ENCODE results near the gene MTG2.

Gene MTG2

DNA sequence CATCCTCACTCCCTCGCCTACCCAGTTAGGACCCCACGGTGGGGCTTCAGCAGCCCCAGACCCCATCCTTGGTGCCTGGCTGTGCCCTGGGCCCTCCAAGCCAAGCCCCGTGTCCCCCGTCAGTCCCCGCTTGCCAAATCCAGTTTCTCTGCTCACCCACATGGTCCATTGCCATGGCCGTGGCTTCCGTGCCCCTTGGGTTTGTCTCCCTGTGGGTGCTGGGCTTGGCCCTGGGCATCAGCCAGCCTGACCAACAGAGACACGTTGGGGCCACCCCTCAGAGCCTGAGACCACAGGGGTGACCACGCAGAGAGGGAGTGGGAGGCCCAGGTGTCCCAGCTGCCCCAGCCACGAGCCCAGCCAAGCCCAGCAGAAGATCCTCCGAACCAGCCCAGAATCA is 31.6 kb upstream of the MTG2 start:
- Mint-ChIP-seq H3K27ac (no peak overlapping the region), H3K36me3 (peaks cover 27% of the 10 kb centered on the region), H3K4me3 (no peak overlapping the region), H3K9me3 (peaks cover 15% of the 10 kb centered on the region), H3K27me3 (no peaks in the 10 kb centered on the region), H3K4me1 (peaks cover 6% of the 10 kb centered on the region)
- DNase-seq: no peak
- CTCF ChIA-PET: no interaction called here

- CTCF ChIA-PET: no interaction called here
- Mint-ChIP-seq H3K4me3 (no peak overlapping the region), H3K27ac (no peak overlapping the region), H3K36me3 (peaks cover 27% of the 10 kb centered on the region), H3K4me1 (peaks cover 6% of the 10 kb centered on the region), H3K27me3 (no peaks in the 10 kb centered on the region), H3K9me3 (peaks cover 15% of the 10 kb centered on the region)
- DNase-seq: no peak
Observed at GRCh38 chr20:62151835-62152364, 30.9 kb upstream of the MTG2 start.

- peaks cover 15% of the 10 kb centered on the region for H3K9me3 Mint-ChIP-seq
- H3K4me1 Mint-ChIP-seq: peaks cover 8% of the 10 kb centered on the region
- H3K4me3 Mint-ChIP-seq: no peak overlapping the region
- no peak for DNase-seq
- no peaks in the 10 kb centered on the region for H3K27me3 Mint-ChIP-seq
- peaks cover 39% of the 10 kb centered on the region for H3K36me3 Mint-ChIP-seq
- CTCF ChIA-PET: interaction anchor here (1.3 kb wide), 1 partner anchor 144 kb away, joined by 4 read pairs; no protein-coding TSS in a partner anchor
- H3K27ac Mint-ChIP-seq: no peak overlapping the region
Observed at GRCh38 chr20:62155428-62156253, 27.2 kb upstream of the MTG2 start.

- Mint-ChIP-seq H3K9me3 (peaks cover 15% of the 10 kb centered on the region), H3K27ac (no peak overlapping the region), H3K27me3 (no peaks in the 10 kb centered on the region), H3K4me1 (peaks cover 8% of the 10 kb centered on the region), H3K4me3 (no peak overlapping the region), H3K36me3 (peaks cover 42% of the 10 kb centered on the region)
- CTCF ChIA-PET: interaction anchor here (0.6 to 1.3 kb wide), 3 partner anchors 10 to 244 kb away, joined by 3 to 4 read pairs (median 4); no protein-coding TSS in a partner anchor
- DNase-seq: no peak
Observed at GRCh38 chr20:62156254-62156556, 26.6 kb upstream of the MTG2 start.

GRCh38 chr20:62156592-62157386 is 26.0 kb upstream of the MTG2 start:
- no peak overlapping the region for H3K4me3 Mint-ChIP-seq
- H3K27me3 Mint-ChIP-seq: no peaks in the 10 kb centered on the region
- CTCF ChIA-PET: interaction anchor here (0.6 to 1.3 kb wide), 3 partner anchors 10 to 243 kb away, joined by 3 to 4 read pairs (median 4); no protein-coding TSS in a partner anchor
- peaks cover 44% of the 10 kb centered on the region for H3K36me3 Mint-ChIP-seq
- peak; percentile 84 for DNase-seq
- H3K9me3 Mint-ChIP-seq: peaks cover 15% of the 10 kb centered on the region
- H3K4me1 Mint-ChIP-seq: peaks cover 8% of the 10 kb centered on the region
- no peak overlapping the region for H3K27ac Mint-ChIP-seq

DNA sequence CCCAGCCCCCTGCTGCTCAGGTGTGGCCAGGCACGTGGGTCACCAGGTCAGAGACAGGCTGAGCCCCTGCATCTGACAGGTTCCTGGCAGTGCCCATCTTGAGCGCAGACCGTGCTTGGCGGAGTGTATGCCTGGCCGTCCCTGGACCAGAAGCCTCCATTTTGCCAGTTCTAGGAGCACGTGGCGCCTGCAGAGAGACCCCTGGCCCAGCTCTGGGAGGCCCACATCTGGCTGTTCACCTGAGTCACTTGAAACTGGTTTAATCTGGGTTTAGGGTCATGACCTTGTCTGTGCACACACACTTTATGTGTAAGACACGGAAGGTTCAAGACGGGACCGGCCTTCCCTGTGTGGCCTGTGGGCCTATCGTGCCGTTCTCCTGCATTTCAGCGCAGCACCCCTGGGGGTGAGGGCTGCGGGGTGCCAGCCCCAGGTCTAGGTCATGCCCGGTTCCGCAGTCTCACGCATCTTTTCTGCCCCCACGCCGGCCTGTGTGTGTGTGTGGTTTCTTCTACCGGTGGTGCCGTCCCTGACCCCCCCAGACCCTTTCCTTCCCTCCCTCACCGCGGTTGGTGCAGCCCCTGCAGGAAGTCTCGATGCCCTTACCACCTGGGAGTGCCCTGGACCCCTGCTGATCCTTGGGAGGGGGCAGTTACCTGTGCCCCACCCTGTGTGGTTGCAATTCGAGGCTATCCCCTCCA is 25.3 kb upstream of the MTG2 start:
- Mint-ChIP-seq H3K4me1 (peaks cover 8% of the 10 kb centered on the region), H3K27me3 (no peaks in the 10 kb centered on the region), H3K36me3 (peaks cover 39% of the 10 kb centered on the region), H3K9me3 (peaks cover 12% of the 10 kb centered on the region), H3K4me3 (no peak overlapping the region), H3K27ac (no peak overlapping the region)
- DNase-seq: no peak
- CTCF ChIA-PET: interaction anchor here (1.3 kb wide), 1 partner anchor 146 kb away, joined by 4 read pairs; no protein-coding TSS in a partner anchor

- DNase-seq: no peak
- peaks cover 8% of the 10 kb centered on the region for H3K9me3 Mint-ChIP-seq
- H3K27me3 Mint-ChIP-seq: no peaks in the 10 kb centered on the region
- CTCF ChIA-PET: no interaction called here
- no peak overlapping the region for H3K4me3 Mint-ChIP-seq
- H3K4me1 Mint-ChIP-seq: peaks cover 8% of the 10 kb centered on the region
- H3K27ac Mint-ChIP-seq: no peak overlapping the region
- H3K36me3 Mint-ChIP-seq: peaks cover 35% of the 10 kb centered on the region
Observed at GRCh38 chr20:62158088-62158400, 24.8 kb upstream of the MTG2 start.

DNA sequence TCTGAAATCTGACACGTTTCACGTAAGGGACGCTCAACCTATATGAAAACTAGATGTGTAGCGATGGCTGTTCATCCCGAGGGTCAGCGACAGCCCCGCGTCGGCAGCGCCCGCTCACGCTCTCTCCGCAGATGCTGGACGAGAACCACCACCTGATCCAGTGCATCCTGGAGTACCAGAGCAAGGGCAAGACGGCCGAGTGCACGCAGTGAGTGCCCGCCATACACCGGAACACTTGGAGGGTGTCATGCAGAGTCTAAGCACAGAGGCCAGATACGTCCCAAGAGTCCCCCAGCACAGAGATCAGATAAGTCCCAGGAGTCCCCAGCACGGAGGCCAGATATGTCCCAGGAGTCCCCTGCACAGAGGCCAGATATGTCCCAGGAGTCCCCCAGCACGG is 24.3 kb upstream of the MTG2 start:
- Mint-ChIP-seq H3K36me3 (peaks cover 31% of the 10 kb centered on the region), H3K4me3 (no peak overlapping the region), H3K4me1 (peaks cover 8% of the 10 kb centered on the region), H3K27me3 (no peaks in the 10 kb centered on the region), H3K27ac (no peak overlapping the region), H3K9me3 (peaks cover 5% of the 10 kb centered on the region)
- no peak for DNase-seq
- CTCF ChIA-PET: no interaction called here

DNA sequence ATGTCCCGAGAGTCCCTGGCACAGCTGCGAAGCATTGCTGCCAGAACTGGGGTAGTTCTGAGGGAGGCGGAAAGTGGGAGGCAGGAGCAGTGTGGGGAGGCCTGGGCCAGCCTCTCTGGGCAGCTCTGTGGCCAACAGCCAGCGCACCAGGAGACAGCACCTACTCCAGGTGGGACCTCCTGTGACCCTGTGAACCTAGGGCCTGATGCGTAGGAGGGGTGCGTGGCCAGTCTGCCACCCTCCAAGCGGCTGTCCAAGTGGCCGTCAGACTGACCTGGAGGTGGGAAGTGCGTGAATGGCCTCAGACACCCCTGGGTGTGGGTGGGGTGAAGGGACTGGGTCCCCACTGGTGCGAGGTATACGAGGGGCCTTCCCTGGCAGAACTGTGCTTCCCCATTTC is 23.8 kb upstream of the MTG2 start:
- DNase-seq: no peak
- H3K9me3 Mint-ChIP-seq: no peaks in the 10 kb centered on the region
- no peak overlapping the region for H3K4me3 Mint-ChIP-seq
- H3K36me3 Mint-ChIP-seq: peaks cover 26% of the 10 kb centered on the region
- H3K4me1 Mint-ChIP-seq: peaks cover 8% of the 10 kb centered on the region
- H3K27me3 Mint-ChIP-seq: no peaks in the 10 kb centered on the region
- CTCF ChIA-PET: interaction anchor here (0.8 kb wide), 1 partner anchor 13 kb away, joined by 3 read pairs; no protein-coding TSS in a partner anchor
- no peak overlapping the region for H3K27ac Mint-ChIP-seq

- no peaks in the 10 kb centered on the region for H3K9me3 Mint-ChIP-seq
- peaks cover 8% of the 10 kb centered on the region for H3K4me1 Mint-ChIP-seq
- H3K36me3 Mint-ChIP-seq: peaks cover 22% of the 10 kb centered on the region
- H3K27me3 Mint-ChIP-seq: no peaks in the 10 kb centered on the region
- no peak overlapping the region for H3K27ac Mint-ChIP-seq
- CTCF ChIA-PET: no interaction called here
- no peak for DNase-seq
- no peak overlapping the region for H3K4me3 Mint-ChIP-seq
Observed at GRCh38 chr20:62159839-62160238, 23.0 kb upstream of the MTG2 start.

- Mint-ChIP-seq H3K27ac (no peak overlapping the region), H3K4me1 (peaks cover 8% of the 10 kb centered on the region), H3K9me3 (no peaks in the 10 kb centered on the region), H3K36me3 (peaks cover 21% of the 10 kb centered on the region), H3K27me3 (no peaks in the 10 kb centered on the region), H3K4me3 (no peak overlapping the region)
- no peak for DNase-seq
- CTCF ChIA-PET: no interaction called here
Observed at GRCh38 chr20:62160253-62160652, 22.6 kb upstream of the MTG2 start.

GRCh38 chr20:62160876-62161275 is 22.0 kb upstream of the MTG2 start:
- CTCF ChIA-PET: no interaction called here

DNA sequence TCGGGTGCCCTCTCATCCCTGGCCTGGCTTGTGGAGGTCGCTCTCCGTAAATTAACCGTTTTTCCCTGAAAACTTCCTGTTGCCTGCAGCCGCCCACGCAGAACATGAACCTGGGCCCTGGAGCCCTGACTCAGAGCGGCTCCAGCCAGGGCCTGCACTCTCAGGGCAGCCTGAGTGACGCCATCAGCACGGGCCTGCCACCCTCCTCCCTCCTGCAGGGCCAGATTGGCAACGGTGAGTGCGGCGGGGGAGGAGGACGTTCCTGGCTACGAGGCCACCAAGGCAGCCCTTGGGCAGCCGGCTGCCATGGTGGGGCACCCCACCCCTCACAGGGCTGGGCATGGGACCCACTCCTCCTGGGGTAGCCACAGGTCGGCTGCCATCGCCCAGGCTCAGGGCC is 21.5 kb upstream of the MTG2 start:
- Mint-ChIP-seq H3K27ac (no peak overlapping the region), H3K4me1 (peaks cover 6% of the 10 kb centered on the region), H3K27me3 (no peaks in the 10 kb centered on the region), H3K4me3 (no peak overlapping the region), H3K36me3 (peaks cover 23% of the 10 kb centered on the region), H3K9me3 (no peaks in the 10 kb centered on the region)
- no peak for DNase-seq
- CTCF ChIA-PET: no interaction called here

More at GRCh38 chr20:62160876-62161275, 22.0 kb upstream of the MTG2 start:
- no peak for DNase-seq
- Mint-ChIP-seq H3K27ac (no peak overlapping the region), H3K27me3 (no peaks in the 10 kb centered on the region), H3K4me3 (no peak overlapping the region), H3K4me1 (peaks cover 7% of the 10 kb centered on the region), H3K9me3 (no peaks in the 10 kb centered on the region), H3K36me3 (peaks cover 19% of the 10 kb centered on the region)

DNA sequence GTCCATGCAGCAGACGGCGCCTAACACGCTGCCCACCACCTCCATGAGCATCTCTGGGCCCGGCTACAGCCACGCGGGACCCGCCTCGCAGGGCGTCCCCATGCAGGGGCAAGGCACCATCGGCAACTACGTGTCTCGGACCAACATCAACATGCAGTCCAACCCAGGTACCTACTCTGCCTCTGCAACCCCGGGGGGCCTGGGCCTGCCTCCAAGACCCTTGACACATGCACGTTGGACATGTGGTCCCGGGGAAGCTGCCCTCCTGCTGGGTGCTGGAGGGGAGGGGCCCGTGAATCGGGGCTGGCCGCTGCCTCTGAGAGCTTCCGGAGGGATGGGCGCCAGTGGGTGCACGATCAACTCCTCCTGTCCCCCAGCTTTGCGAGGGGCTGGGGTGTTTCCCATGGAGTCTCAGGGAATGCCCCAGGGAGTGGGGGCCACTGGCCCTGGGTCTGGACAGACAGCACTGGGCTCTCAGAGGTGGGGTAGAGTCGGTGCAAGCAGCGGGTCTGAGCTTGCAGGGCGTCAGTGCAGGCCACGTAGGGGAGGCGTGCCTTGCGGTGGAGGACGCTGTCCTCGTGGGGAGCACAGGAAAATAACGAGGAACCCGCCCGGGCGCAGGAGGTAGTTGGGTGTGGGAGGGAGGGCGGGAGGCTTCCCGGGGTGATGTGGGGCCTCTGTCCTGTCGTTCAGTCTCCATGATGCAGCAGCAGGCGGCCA is 19.9 kb upstream of the MTG2 start:
- no peak for DNase-seq
- CTCF ChIA-PET: no interaction called here
- peaks cover 3% of the 10 kb centered on the region for H3K4me1 Mint-ChIP-seq

More for the DNA sequence above, 19.9 kb upstream of the MTG2 start:
- Mint-ChIP-seq H3K27me3 (no peaks in the 10 kb centered on the region), H3K36me3 (peaks cover 24% of the 10 kb centered on the region), H3K4me3 (no peak overlapping the region), H3K27ac (no peak overlapping the region), H3K9me3 (no peaks in the 10 kb centered on the region)

Measured in activated naive CD4-positive, alpha-beta T cell treated with anti-CD3 and anti-CD28 coated beads, Interleukin-2, amount 10 ng/mL, durations not matched to agents 7 days and 5 days (primary cell).